ENCODE data around the gene EIF4EBP3.

- TF ChIP-seq, protein P1, sequence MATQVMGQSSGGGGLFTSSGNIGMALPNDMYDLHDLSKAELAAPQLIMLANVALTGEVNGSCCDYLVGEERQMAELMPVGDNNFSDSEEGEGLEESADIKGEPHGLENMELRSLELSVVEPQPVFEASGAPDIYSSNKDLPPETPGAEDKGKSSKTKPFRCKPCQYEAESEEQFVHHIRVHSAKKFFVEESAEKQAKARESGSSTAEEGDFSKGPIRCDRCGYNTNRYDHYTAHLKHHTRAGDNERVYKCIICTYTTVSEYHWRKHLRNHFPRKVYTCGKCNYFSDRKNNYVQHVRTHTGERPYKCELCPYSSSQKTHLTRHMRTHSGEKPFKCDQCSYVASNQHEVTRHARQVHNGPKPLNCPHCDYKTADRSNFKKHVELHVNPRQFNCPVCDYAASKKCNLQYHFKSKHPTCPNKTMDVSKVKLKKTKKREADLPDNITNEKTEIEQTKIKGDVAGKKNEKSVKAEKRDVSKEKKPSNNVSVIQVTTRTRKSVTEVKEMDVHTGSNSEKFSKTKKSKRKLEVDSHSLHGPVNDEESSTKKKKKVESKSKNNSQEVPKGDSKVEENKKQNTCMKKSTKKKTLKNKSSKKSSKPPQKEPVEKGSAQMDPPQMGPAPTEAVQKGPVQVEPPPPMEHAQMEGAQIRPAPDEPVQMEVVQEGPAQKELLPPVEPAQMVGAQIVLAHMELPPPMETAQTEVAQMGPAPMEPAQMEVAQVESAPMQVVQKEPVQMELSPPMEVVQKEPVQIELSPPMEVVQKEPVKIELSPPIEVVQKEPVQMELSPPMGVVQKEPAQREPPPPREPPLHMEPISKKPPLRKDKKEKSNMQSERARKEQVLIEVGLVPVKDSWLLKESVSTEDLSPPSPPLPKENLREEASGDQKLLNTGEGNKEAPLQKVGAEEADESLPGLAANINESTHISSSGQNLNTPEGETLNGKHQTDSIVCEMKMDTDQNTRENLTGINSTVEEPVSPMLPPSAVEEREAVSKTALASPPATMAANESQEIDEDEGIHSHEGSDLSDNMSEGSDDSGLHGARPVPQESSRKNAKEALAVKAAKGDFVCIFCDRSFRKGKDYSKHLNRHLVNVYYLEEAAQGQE (IDR thresholded peaks at IDR 0.05; ENCODE audit: insufficient replicate concordance, low read depth), result no peak
- TF ChIP-seq, protein P2, sequence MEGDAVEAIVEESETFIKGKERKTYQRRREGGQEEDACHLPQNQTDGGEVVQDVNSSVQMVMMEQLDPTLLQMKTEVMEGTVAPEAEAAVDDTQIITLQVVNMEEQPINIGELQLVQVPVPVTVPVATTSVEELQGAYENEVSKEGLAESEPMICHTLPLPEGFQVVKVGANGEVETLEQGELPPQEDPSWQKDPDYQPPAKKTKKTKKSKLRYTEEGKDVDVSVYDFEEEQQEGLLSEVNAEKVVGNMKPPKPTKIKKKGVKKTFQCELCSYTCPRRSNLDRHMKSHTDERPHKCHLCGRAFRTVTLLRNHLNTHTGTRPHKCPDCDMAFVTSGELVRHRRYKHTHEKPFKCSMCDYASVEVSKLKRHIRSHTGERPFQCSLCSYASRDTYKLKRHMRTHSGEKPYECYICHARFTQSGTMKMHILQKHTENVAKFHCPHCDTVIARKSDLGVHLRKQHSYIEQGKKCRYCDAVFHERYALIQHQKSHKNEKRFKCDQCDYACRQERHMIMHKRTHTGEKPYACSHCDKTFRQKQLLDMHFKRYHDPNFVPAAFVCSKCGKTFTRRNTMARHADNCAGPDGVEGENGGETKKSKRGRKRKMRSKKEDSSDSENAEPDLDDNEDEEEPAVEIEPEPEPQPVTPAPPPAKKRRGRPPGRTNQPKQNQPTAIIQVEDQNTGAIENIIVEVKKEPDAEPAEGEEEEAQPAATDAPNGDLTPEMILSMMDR (IDR thresholded peaks at IDR 0.05; ENCODE audit: insufficient read depth, low read length), result no peak
- no peak for TF ChIP-seq POLR2AphosphoS5 (IDR thresholded peaks at IDR 0.05; ENCODE audit: low read depth)
- no peak for TF ChIP-seq GABPA (IDR thresholded peaks at IDR 0.05; ENCODE audit: low read depth)
These were observed 23.5 kb upstream of the EIF4EBP3 start for GRCh38 chr5:140524003-140524402.
